GM19372 (cell line): ENCODE measurements around the gene NTHL1.
"Not testable (repeated sequence)": the region's sequence is repeated elsewhere in the genome, so short reads cannot be mapped to it uniquely, and the experiment has no call there.

Experiments used
- ATAC-seq: cut with Tn5 transposase; IDR thresholded peaks from one replicate; pipeline ENCODE4 v1.9.1; 2021; ENCODE audit warnings: mild to moderate bottlenecking, low read depth, moderate library complexity; ENCODE audit not compliant: unreplicated experiment

NTHL1 gene

DNA sequence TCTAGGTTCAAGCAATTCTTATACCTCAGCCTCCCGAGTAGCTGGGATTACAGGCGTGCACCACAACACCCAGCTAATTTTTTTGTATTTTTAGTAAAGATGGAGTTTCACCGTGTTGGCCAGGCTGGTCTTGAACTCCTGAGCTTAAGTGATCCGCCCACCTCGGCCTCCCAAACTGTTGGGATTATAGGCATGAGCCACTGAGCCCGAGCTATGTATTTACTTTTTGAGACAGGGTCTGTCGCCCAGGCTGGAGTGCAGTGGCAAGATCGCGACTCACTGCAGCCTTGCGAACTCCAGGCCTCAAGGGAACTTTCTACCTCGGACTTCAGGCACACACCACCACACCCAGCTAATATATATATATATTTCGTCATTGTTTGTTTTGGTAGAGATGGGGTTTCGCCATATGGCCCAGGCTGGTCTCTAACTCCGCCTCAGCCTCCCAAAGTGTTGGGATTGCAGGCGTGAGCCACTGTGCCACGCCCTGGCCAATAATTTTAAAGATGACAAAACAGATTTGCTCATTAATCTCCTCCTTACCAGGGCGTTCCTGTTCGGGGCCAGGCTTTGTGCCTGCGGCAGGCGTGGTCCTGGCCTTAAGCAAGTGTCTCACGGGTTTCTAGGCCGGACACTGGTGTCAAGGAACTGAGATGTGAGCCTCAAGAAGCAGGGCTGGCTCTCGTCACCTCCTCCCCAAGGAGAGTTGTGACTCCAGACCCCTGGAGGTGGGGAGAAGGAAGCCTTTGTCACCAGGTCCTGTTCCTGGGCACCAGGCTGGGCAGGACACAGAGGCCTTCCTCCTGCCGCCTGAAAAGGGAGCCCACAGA lies 32.3 kb downstream of the NTHL1 start:
- ATAC-seq, result no peak

DNA sequence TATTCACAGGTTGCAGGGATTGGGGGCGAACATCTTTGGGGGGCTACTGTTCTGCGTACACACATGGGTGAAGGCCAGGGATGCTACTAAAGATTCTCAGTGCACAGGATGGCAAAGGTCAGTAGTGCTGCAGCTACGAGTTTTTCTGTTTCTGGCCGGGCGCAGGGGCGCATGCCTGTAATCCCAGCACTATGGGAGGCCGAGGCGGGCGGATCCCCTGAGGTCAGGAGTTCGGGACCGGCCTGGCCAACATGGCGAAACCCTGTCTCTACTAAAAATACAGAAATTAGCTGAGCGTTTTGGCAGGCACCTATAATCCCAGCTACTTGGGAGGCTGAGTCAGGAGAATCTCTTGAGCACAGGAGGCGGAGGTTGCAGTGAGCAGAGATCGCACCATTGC lies 34.1 kb downstream of the NTHL1 start:
- no peak for ATAC-seq

DNA sequence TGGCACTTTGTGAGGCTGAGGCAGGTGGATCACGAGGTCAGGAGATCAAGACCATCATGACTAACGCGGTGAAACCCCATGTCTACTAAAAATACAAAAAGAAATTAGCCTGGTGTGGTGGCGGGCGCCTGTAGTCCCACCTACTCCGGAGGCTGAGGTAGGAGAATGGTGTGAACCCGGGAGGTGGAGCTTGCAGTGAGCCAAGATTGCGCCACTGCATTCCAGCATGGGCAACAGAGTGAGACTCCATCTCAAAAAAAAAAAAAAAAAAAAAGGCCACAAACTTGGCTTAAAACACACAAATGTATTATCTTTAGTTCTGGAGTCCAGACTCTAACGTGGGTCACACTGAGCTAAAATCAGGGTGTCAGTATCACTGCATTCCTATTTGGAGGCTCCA lies 35.9 kb downstream of the NTHL1 start:
- not testable (repeated sequence) for ATAC-seq

DNA sequence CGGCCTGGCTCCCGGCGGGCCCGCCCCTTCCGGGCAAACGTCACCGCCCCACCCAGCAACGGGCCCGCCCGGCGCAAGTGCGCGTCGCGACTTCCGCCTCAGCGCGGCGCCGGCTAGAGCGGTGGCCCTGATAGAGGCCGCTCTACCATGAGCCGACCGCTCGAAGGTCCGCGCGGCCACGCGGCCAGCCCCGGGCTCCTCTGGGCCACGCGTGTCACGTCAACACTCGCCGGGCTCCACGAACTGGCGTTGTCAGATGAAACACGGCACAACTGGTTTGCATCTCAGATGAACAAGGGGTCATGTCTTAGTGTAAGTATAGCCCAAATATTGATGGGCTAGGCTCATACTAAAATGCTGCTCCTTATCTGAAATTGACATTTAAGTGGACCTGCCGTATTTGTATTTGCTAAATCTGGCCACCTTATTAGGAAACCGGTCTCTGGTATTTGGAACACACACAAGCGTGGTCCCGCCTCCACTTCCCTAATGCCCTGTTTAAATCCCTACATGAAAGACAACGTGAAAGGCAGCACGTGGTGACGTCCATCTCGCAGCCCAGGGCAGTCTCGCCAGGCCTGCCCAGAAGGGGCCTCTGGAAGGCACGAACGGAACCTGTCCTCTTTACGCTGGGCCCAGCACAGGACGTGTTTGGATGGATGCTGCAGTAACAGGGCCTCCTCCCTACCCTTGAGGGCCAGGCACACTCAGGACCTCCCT lies 37.7 kb downstream of the NTHL1 start, which contains the start of gene ZNF598:
Gene ZNF598 (minus strand): TSS at position 31 of the 720 bp plus-strand sequence.
- ATAC-seq, result peak; percentile 89

DNA sequence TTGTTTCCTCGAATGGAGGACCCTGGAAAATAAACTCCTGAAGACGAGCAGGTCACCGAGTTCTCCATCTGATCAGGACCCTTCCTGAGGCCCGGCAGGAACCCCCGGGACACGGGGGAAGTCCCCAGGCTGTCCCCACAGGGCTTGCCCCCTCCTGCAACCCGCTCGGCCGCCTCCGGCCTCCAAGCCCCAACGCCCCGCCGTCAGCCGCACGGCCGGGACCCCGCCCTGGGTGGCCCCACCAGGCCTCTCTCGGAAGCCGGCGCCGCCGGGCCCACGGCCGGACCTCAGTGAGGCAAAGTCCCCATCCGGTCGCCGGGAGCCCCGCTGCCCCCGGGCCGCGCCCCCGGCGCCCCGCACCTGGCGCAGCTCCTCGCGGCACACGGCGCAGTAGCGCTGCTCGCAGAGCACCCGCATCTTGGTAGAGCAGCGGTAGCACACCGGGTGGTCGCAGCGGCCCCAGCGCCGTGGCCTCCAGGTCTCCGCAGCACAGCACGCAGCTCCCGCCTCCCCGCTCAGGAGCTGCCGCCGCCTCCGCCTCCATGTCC lies 38.4 kb downstream of the NTHL1 start:
- peak; percentile 30 for ATAC-seq

DNA sequence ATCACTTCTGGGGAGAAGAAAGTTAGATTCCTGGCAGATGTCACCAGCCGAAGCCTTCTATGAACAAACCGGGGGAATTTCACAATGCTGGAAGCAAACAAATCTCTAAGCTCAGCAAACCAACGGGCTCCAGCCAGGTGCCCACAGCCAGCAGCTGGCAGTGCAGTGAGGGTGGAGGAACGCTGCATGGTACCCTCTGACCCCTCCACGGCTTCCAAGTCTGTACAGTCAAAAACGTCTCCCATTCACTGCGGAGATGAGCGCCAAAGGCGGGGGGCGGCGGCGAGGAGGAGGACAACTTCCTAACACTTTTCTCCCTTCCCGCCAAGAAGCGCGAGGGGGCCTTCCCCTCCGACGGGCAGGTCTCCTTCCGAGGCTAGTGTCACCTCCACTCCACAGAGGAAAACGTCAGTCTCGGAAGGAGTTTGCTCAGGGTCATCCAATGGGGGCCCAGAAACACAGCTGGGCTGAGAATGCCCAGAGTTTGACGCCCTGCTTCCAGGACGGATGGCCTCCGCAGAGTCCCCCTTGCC lies 38.9 kb downstream of the NTHL1 start:
- ATAC-seq, result no peak

DNA sequence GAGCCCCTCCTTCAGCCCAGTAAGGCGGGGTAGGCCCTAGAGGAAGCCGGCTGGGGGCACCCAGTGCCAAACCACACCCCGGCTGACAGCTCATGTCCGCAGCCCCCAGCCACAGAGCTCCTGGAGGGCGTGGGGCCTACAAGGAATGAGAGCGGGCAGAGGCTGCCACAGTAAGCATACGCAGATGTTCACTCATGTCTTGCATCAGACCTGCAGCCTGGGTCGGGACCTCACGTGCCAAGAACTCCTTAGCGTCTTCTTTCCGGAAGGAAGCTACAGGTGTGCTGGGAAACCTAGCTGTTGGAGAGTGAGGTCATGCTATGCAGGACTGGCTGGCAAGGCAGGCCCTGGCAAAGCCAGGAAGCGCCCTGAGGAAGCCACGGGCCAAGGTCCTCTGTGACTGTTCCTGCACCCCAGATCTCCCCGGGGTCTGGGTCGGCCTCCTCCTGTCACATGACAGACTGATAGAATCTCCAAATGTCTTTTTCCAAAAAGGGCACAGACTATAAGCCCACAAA lies 39.6 kb downstream of the NTHL1 start:
- ATAC-seq, result no peak

DNA sequence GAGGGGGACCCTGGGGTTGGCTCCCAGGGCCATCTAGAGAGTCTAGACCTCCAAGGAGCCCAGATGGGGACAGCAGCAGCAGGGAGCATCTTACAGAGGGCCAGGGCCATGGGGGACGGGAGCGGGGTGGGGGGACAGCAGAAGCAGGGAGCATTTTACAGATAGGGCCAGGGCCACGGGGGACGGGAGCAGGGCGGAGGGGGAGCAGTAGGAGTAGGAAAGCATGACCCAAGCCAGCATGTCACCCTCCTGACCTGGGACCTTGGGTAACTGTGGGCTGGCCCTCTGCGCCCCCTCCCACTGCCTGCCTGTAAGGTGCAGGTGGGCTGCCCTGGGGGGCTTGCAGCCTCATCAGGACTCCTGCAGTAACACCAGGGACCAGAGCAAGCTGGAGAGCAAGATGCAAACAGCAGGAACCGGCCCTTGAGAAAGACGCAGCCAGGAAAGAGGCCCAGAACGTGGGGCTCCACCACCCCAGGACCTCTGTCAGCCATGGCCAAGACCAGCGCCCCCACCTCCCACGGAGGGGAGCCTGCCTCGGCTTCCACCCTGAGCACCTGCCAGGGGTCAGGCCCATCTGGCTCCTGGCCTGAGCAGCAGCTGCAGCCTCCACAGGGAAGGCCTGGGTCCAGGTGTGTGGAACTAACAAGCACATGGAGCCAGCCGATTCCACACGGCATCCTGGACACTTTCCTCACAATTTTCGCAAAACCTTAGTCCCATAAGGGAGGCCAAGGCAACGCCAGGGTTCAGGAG lies 40.4 kb downstream of the NTHL1 start:
- no peak for ATAC-seq

DNA sequence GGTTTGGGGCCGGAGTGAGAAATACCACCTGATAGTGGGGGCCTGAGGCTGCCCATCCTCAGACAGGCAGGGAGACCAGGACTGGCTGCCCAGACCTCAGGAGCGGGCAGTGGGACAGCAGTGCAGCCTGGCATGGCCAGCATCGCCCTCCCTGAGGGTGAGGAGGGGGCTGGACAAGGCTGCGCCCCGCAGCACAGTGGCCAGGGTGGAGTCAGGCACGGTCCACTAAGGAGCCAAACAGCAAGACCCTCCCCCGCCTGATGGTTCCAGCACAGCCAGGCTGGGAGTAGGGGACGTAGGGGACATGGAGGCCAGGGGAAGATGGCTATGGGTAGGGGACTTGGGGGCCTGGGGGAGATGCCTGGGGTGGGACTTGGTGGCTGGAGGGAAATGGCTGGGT lies 41.3 kb downstream of the NTHL1 start:
- no peak for ATAC-seq

DNA sequence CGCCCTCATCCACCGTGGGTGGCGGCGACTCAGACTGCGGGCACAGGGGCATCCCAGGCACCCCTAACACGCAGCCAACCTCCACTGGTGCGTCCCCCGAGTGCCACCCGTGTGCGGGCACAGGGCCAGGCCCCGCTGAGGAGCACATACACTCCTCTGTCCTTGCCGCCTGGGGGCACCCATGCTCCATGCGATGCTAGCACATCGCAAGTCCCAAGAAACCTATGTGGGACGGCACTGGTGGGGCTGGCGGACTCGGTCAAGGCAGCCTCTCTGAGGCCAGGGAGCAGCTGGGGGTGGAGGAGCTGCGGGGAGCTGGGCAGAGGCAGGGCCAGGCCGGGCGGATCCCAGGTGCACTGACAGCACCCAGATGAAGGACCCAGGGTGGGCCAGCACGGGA lies 42.0 kb downstream of the NTHL1 start:
- ATAC-seq, result no peak

DNA sequence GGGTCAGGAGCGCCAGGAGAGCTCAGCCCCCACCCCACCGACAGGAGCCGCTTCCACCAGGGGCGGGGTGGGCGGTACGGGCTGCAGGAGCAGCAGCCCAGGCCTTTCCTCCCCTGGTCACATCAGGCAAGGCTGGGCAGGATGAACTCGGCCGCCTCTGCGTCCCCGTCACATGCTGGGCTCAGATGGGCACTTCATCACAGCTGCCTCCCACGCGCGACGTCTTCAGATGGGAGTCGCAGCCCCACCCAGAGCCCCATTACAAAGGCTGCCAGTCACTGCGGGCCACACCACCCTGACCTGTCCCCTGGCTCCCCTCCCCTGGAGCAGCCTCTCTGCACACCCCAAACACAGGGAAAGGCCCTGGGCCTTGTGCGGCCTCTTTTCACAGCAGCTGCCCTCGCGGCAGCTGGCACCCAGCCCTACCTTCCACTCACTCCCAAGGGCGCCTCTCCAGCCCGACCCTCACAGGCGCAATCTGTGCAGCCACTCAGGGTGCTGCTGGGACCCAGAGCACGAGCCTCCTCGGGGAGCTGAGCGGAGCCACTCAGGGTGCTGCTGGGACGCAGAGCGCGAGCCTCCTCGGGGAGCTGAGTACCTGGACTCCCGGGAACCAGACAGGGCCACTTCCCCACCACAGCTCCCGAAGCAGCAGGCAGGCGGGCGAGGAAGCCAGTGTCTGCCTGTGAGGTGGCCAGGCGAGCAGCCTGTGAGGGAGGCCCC lies 42.7 kb downstream of the NTHL1 start:
- ATAC-seq, result no peak

DNA sequence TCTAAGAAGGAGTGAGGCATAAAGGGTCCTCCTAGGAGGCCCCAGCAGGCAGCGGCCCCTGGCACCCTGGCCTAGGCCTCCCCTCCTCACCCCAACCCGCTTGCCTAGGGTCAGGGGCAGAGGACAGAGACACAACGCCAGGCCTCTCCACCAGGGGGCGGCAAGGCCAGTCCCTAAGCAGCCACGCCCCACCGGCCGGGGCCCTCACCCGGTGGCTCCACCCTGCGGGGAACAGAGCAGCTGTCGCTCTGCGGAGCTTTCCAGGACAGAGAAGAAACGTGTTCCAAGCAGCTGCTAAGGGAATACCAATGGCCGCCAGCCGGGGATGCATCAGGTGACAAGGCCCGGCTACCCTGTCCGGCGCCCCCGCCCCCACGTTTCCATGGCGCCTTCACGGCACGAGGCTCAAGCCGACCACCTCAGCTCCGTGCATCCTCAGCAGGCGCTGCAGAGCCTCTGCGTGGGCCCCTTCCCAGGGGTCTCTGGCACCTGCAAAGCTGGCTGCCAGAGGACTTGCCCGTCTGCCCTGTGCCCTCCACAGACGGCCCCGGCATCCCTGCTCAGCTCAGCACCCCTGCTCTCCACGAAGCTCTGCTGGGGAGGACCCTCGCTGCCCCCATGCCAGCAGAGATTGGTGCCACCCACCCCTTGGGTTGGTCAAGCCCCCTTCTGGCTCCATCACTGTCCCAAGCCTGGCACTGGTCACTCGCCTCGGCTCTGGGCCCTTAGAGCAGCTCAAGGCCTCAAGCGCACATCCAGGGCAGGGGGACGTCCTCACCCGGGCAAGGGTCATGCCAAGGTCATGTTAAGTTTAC lies 43.6 kb downstream of the NTHL1 start:
- peak; percentile 59 for ATAC-seq

DNA sequence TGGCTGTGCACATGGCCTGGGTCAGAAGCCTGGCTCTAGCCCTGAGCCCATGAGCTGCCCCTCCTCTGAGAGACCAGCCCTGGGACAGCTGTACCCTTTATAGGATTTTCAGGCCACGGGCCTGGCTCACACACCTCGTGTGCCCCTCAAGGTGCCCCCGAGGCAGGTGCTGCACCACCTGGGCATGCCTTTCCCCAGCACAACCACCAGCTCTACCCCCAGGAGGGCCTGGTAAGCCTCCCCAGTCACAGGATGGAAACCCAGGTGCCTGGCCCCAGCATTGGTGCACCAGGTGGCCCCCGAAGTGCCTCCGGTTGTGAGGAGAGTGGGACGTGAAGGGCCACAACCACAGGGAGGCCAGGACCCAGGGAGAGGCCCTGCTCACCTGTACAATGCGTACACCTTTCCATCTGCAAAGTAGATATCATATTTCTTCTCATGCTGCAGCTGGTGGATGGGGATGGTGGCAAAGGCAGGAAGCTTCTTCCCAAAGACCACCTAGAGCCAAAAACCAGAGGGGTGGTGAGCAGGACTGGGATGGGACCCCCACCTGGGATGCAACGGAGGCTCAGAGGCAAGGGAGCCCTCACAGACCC lies 44.3 kb downstream of the NTHL1 start:
- no peak for ATAC-seq

DNA sequence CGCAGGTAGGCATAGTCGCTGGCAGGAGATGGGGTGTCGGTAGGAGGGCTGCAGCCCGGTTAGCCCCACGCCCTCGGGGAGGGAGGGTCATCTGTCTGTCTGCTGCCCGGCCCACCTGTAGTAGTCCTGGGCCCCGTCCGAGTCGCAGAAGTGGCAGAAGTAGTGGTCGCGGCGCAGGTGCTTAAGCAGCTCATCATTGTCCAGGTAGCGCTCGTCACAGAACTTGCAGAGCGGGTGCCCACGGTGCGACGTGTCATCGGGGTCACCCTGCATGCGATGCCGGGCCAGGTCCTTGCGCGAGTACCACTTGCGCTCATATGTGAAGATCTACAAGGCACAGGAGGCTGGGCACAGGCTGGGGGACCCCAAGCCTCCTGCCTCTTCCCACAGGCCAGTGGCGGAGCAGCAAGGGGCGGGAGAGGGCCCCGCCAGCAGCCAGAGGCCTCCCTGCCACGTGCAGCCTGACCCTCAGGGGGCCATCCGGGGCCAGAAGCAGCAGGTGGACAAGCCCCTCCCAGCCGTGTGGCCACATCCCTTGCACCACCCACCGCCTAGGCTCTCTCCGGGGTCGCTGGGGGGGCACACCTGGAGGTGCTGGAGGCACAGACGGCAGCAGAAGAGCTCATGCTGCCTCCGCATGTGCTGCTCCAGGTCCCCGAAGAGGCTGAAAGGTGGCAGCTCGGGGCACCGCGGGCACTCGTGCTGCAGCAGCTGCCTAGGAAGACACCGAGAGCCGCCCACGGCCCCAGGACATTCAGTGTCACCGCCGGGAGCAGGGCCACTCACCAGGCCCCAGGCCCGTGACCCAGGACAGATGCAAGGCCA lies 45.0 kb downstream of the NTHL1 start:
- no peak for ATAC-seq

DNA sequence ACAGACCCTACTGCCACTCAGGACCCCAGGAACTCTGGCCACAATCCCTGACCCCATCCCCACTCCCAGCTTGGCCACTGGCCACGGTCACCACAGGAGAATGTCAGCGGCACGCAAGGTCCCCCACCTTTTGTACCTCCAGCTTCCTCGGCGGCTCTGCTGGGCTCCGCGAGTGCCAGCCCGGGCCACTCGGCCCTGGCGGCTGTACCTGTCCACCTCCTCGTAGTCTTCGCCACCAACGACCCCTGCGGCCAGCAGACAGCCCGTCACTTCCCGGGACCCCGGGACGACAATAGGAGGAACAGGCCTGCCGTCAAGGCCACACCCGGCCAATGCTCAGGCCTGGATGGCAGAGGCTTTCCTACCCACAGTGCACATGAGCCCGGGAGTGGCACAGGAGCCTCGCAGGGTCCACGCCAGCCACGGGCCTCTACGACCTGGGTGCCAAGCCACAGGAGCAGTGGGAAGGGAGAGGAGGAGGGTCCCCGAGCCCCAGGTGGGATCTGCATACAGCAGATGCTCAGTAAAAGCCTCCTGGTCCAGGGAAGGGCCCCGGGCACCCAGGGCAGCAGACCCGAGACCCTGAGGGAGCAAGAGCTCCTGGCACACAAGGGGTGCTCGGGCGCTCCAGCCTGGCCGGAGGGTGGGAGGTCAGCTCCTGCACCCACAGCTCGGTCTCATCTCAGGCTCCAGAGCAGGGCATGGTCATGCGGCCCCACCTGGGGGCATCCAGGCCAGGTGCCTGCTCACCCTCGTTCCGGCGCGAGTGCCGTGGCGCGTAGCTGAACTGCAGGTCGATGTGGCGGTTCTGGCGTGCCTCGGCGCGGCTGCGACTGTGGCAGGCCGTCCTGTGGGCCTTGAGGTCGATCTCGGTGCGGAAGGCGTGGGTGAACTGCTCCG lies 45.9 kb downstream of the NTHL1 start:
- ATAC-seq, result no peak

DNA sequence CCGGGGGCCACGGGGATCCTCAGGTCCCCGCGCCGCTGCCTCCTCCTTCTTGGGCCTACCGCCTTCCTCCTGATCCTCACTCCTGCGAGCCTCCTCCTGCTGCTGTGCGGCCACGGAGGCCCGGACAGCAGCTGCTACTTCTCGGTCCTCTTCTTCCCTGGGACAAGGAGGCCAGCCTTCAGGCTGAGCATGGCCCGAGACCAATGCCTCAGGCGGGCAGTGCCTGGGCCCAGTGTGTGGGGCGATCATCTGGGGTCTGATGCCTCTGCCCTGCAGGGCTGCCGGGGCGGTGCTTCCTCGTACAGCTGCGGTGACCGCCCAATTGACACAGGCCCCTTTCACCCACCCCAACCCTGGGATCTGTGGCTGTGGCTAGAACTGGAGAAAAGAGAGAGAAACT lies 46.6 kb downstream of the NTHL1 start:
- ATAC-seq, result no peak
